ENCODE data around the gene MSRB2. TPM values are rescaled to one million over a fixed set of nuclear protein-coding genes. Genes with fewer than 3 reads are reported as not detected.

Gene MSRB2
- 1 to 10 TPM; 6.1 TPM for total RNA-seq
- polyA plus RNA-seq, result 10 to 100 TPM; 11.3 to 12.3 (median 12.2) TPM
- 1.5 to 11.3 (median 3.4) reads per million in 6 experiments for total RNA-seq

- Mint-ChIP-seq H3K9me3 (peaks cover 0 to 27% (median 3%) of the 10 kb centered on the region in 9 donors), H3K36me3 (no peaks in the 10 kb centered on the region), H3K4me3 (peak within 1 kb of the TSS; percentile 83 to 94 (median 92)), H3K27ac (peak within 1 kb of the TSS; percentile 91 to 96 (median 93)), H3K4me1 (peaks cover 22 to 41% (median 25%) of the 10 kb centered on the region in 4 donors), H3K27me3 (no peaks in the 10 kb centered on the region)
- peak; percentile 68 to 74 for ATAC-seq
- POLR2A ChIA-PET, result no interaction called here
- DNase-seq, result peak; percentile 46 to 82 (median 58)
Measured at GRCh38 chr10:23095404-23095965, at the start of gene MSRB2. MSRB2 (plus strand) TSS chr10:23095579; CDS start chr10:23095609, 30 bp downstream.

GRCh38 chr10:23046027-23046426, 49.4 kb upstream of the MSRB2 start:
- DNase-seq (no peak), ATAC-seq (no peak)
- Mint-ChIP-seq H3K9me3 (peaks cover 0 to 3% (median 0%) of the 10 kb centered on the region in 9 donors), H3K4me3 (no peak overlapping the region), H3K36me3 (no peaks in the 10 kb centered on the region), H3K27ac (no peak overlapping the region), H3K4me1 (no peaks in the 10 kb centered on the region), H3K27me3 (peaks cover 2 to 29% (median 14%) of the 10 kb centered on the region in 5 donors)
- POLR2A ChIA-PET, result no interaction called here

DNA sequence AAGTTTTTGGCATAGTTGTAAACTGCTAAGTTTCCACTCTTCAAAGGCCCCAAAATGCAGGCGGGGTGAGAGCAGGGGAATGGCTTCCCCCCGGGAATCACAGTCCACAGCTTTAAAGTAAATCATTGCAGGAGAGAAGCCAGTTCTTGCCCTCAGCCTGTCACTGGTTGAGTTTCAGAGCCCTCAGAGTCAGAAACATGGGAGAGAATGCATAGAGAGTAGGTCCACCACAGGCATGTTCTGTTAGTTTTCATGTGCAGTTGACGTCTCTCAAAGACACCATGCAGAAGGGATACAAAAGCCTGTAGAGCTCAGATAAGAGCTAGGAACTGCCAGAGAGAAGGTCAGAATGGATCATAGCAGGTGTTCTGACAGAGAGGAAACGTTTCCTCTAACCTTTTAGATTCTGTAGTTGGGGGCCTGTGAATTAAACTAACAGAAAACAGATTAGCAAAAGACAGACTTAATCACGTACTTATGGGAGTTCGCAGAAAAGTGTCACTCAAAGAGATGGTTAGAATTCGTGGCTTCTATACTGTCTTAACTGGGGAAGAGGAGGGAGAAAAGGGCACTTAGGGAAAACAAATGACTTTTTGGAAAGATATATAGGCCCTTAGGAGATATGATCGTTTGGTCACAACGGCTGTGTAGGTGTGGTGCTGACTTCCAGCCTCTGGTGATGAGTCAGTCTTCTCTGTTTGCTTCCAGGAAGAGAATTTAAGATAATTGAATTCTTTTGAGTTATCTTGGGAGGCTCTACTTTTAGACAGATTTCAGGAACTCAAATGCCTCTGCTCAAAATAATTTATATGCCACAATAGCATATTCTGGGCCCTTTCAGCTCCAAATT, 48.0 kb upstream of the MSRB2 start:
- POLR2A ChIA-PET, result no interaction called here
- no peak for ATAC-seq
- peaks cover 2 to 43% (median 16%) of the 10 kb centered on the region in 5 donors for H3K27me3 Mint-ChIP-seq
- H3K9me3 Mint-ChIP-seq, result peaks cover 0 to 3% (median 0%) of the 10 kb centered on the region in 9 donors
- no peak for DNase-seq
- no peak overlapping the region for H3K4me3 Mint-ChIP-seq
- no peak overlapping the region for H3K27ac Mint-ChIP-seq
- no peaks in the 10 kb centered on the region for H3K4me1 Mint-ChIP-seq
- H3K36me3 Mint-ChIP-seq, result no peaks in the 10 kb centered on the region

DNA sequence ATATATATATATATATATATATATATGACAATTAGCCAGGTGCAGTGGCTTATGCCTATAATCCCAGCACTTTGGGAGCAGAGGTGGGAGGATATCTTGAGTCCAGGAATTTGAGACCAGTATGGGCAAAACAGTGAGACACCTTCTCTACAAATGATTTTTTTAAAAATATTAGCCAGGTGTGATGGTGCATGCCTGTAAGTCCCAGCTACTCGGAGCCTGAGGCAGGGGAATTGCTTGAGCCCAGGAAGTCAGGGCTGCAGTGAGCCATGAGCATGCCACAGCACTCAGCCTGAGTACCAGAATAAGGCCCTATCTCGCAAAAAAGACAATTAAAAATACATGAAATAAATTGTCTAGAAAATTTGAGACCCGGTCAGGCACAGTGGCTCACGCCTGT, 47.2 kb upstream of the MSRB2 start:
- Mint-ChIP-seq H3K27me3 (peaks cover 1 to 51% (median 20%) of the 10 kb centered on the region in 5 donors), H3K36me3 (no peaks in the 10 kb centered on the region), H3K27ac (no peak overlapping the region), H3K4me3 (no peak overlapping the region), H3K4me1 (no peaks in the 10 kb centered on the region), H3K9me3 (no peaks in the 10 kb centered on the region)
- ATAC-seq, result no peak
- POLR2A ChIA-PET, result no interaction called here
- no peak for DNase-seq

GRCh38 chr10:23051278-23051677, 44.1 kb upstream of the MSRB2 start:
- no peak for ATAC-seq
- no peak overlapping the region for H3K27ac Mint-ChIP-seq
- no peaks in the 10 kb centered on the region for H3K36me3 Mint-ChIP-seq
- H3K9me3 Mint-ChIP-seq, result no peaks in the 10 kb centered on the region
- peaks cover 3 to 60% (median 26%) of the 10 kb centered on the region in 5 donors for H3K27me3 Mint-ChIP-seq
- H3K4me3 Mint-ChIP-seq, result no peak overlapping the region
- no peaks in the 10 kb centered on the region for H3K4me1 Mint-ChIP-seq
- no peak for DNase-seq
- POLR2A ChIA-PET, result no interaction called here

- Mint-ChIP-seq H3K4me3 (no peak overlapping the region), H3K4me1 (no peaks in the 10 kb centered on the region), H3K27me3 (peaks cover 3 to 66% (median 32%) of the 10 kb centered on the region in 5 donors), H3K27ac (no peak overlapping the region), H3K9me3 (no peaks in the 10 kb centered on the region), H3K36me3 (no peaks in the 10 kb centered on the region)
- DNase-seq (no peak), ATAC-seq (no peak)
- POLR2A ChIA-PET, result no interaction called here
Measured at GRCh38 chr10:23051855-23052331, 43.5 kb upstream of the MSRB2 start.

- Mint-ChIP-seq H3K9me3 (no peaks in the 10 kb centered on the region), H3K4me3 (no peak overlapping the region), H3K4me1 (no peaks in the 10 kb centered on the region), H3K36me3 (no peaks in the 10 kb centered on the region), H3K27ac (no peak overlapping the region), H3K27me3 (peaks cover 3 to 61% (median 25%) of the 10 kb centered on the region in 5 donors)
- ATAC-seq (no peak), DNase-seq (no peak)
- POLR2A ChIA-PET, result no interaction called here
Measured at GRCh38 chr10:23053036-23053435, 42.3 kb upstream of the MSRB2 start.

GRCh38 chr10:23055424-23056185, 39.8 kb upstream of the MSRB2 start:
- H3K27me3 Mint-ChIP-seq, result peaks cover 3 to 43% (median 22%) of the 10 kb centered on the region in 5 donors
- POLR2A ChIA-PET, result interaction anchor here (0.7 kb wide), 1 partner anchor 716 kb away, joined by 6 read pairs; no protein-coding TSS in a partner anchor
- no peak for ATAC-seq

DNA sequence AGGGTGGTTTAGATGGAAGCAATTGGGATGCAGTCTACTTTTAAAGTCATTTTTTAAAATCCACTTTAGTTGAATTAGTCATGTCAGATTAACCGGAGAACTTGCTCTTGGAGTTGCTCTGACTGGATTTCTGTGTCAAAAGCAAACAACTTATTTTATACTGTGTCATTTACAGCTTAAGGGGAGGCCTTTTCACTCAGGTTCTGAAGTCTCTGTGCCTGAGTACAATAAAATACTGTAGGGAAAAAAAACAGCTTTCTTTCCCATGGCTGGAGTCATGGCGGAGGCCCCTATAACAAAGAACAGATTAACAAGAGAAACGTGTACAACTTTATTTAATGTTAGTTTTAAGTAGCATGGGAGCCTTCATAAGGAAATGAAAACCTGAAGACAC, 39.2 kb upstream of the MSRB2 start:
- no peaks in the 10 kb centered on the region for H3K4me1 Mint-ChIP-seq
- no peak overlapping the region for H3K27ac Mint-ChIP-seq
- ATAC-seq, result no peak
- no peak for DNase-seq
- POLR2A ChIA-PET, result interaction anchor here (0.7 kb wide), 1 partner anchor 717 kb away, joined by 6 read pairs; no protein-coding TSS in a partner anchor
- no peak overlapping the region for H3K4me3 Mint-ChIP-seq
- peaks cover 0 to 11% (median 0%) of the 10 kb centered on the region in 3 donors for H3K36me3 Mint-ChIP-seq
- H3K9me3 Mint-ChIP-seq, result peaks cover 0 to 25% (median 10%) of the 10 kb centered on the region in 9 donors
- peaks cover 3 to 40% (median 22%) of the 10 kb centered on the region in 5 donors for H3K27me3 Mint-ChIP-seq

More at GRCh38 chr10:23055424-23056185, 39.8 kb upstream of the MSRB2 start:
- Mint-ChIP-seq H3K36me3 (peaks cover 0 to 11% (median 0%) of the 10 kb centered on the region in 3 donors), H3K4me1 (no peaks in the 10 kb centered on the region), H3K4me3 (no peak overlapping the region), H3K9me3 (peaks cover 0 to 21% (median 10%) of the 10 kb centered on the region in 9 donors), H3K27ac (no peak overlapping the region)
- DNase-seq, result no peak

- no peak overlapping the region for H3K4me3 Mint-ChIP-seq
- peaks cover 0 to 25% (median 10%) of the 10 kb centered on the region in 9 donors for H3K9me3 Mint-ChIP-seq
- POLR2A ChIA-PET, result no interaction called here
- ATAC-seq, result no peak
- H3K27me3 Mint-ChIP-seq, result peaks cover under 1 to 20% (median 17%) of the 10 kb centered on the region in 5 donors
- no peaks in the 10 kb centered on the region for H3K4me1 Mint-ChIP-seq
- no peak overlapping the region for H3K27ac Mint-ChIP-seq
- H3K36me3 Mint-ChIP-seq, result peaks cover 0 to 11% (median 0%) of the 10 kb centered on the region in 3 donors
- no peak for DNase-seq
Measured at GRCh38 chr10:23058366-23058765, 37.0 kb upstream of the MSRB2 start.

DNA sequence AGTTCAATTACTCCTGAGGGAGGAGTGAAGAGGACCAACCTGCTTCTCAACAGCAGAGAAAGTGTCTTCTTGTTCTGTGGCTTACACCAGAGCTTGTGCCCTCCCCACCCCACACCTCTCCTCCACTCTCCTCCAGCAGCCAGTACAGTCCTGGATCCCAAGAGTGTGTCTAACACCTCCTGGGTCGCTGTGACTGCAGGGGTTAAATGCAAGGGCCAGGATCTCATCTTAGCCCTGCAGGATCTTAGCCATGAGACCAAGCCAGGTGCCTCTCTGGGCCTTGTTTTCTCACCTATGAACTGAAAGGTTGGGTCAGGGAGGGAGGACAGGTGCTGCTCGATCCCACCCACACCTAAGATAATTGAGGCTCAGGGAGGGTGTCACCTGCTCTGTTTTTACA, 34.5 kb upstream of the MSRB2 start:
- Mint-ChIP-seq H3K9me3 (peaks cover 0 to 25% (median 10%) of the 10 kb centered on the region in 9 donors), H3K4me1 (no peaks in the 10 kb centered on the region), H3K36me3 (peaks cover 0 to 11% (median 0%) of the 10 kb centered on the region in 3 donors), H3K27me3 (peaks cover 4 to 24% (median 12%) of the 10 kb centered on the region in 5 donors), H3K27ac (no peak overlapping the region), H3K4me3 (no peak overlapping the region)
- no peak for ATAC-seq
- no peak for DNase-seq
- POLR2A ChIA-PET, result no interaction called here
